ENCODE results near the gene DNAH7. TPM values are rescaled to one million over a fixed set of nuclear protein-coding genes. Genes with fewer than 3 reads are reported as not detected.

The DNAH7 gene
- total and polyA plus RNA-seq, 2 donors (not counting 1 experiment from before 2014, with no cell fraction given), result 0.01 to 0.05 TPM

- Histone ChIP-seq H3K9ac (ENCODE audit: low read length) (no peak overlapping the region), H3K4me1 (ENCODE audit: control insufficient read depth in 2 of 2, insufficient read depth in 2 of 2, low read length in 2 of 2) (peaks cover 4% of the 10 kb centered on the region in 2 donors), H4K20me1 (ENCODE audit: control insufficient read depth, insufficient read depth, low read length, poor library complexity, severe bottlenecking) (no peaks in the 10 kb centered on the region), H3K27me3 (replicated peaks in 1 of 4; ENCODE audit: control extremely low read depth in 1 of 4, control insufficient read depth in 3 of 4, insufficient read depth in 4 of 4, low read length in 3 of 4) (no peaks in the 10 kb centered on the region), H3K4me2 (replicated peaks; ENCODE audit: low read depth, low read length, poor library complexity, severe bottlenecking) (no peak overlapping the region), H3K4me3 (ENCODE audit: control extremely low read depth in 1 of 5, extremely low read depth in 1 of 5, insufficient read depth in 1 of 5, low read depth in 2 of 5, low read length in 4 of 5) (no peak overlapping the region), H3K27ac (ENCODE audit: low read length in 2 of 2) (no peak overlapping the region), H3K9me3 (ENCODE audit: control extremely low read depth in 1 of 3, control insufficient read depth in 2 of 3, insufficient read depth in 1 of 3, low read length in 2 of 3) (peaks cover 0 to 6% (median 0%) of the 10 kb centered on the region in 3 donors), H2AFZ (ENCODE audit: insufficient read depth, low read depth, low read length, poor library complexity, severe bottlenecking) (no peak overlapping the region), H3K79me2 (ENCODE audit: control insufficient read depth, insufficient read depth, low read length) (no peaks in the 10 kb centered on the region), H3K36me3 (replicated peaks in 1 of 2; ENCODE audit: control extremely low read depth in 1 of 2, control insufficient read depth in 1 of 2, extremely low read depth in 1 of 2, insufficient read depth in 2 of 2, low read length in 1 of 2) (no peaks in the 10 kb centered on the region)
- peaks cover 2% of the 10 kb centered on the region for H3K9me3 Mint-ChIP-seq (ENCODE audit: insufficient read depth)
- H3K27me3 Mint-ChIP-seq, result no peaks in the 10 kb centered on the region
- peaks cover 6% of the 10 kb centered on the region for H3K4me1 Mint-ChIP-seq
- TF ChIP-seq CTCF (IDR thresholded peaks at IDR 0.05) (no peak), EZH2 (IDR thresholded peaks at IDR 0.05; ENCODE audit: borderline replicate concordance, insufficient read depth, low read depth, low read length, poor library complexity, severe bottlenecking) (no peak)
- DNase-seq, result no peak
- no peak overlapping the region for H3K4me3 Mint-ChIP-seq
- no peak for ATAC-seq (ENCODE audit: low read depth)
- no peak overlapping the region for H3K27ac Mint-ChIP-seq
- CTCF ChIA-PET, result no interaction called here
- intact Hi-C loops (cut with micrococcal nuclease), result no loop called here
- POLR2A ChIA-PET, result no interaction called here
- WGBS (ENCODE audit: insufficient coverage), result no CpG with 5 or more reads among the region's 4 CpGs
Observed at GRCh38 chr2:196117214-196117705, 48.6 kb upstream of the DNAH7 start.

- Histone ChIP-seq H3K36me3 (replicated peaks in 1 of 2; ENCODE audit: control extremely low read depth in 1 of 2, control insufficient read depth in 1 of 2, extremely low read depth in 1 of 2, insufficient read depth in 2 of 2, low read length in 1 of 2) (no peaks in the 10 kb centered on the region), H3K4me3 (ENCODE audit: control extremely low read depth in 1 of 5, extremely low read depth in 1 of 5, insufficient read depth in 1 of 5, low read depth in 2 of 5, low read length in 4 of 5) (no peak overlapping the region), H3K79me2 (ENCODE audit: control insufficient read depth, insufficient read depth, low read length) (no peaks in the 10 kb centered on the region), H3K9me3 (ENCODE audit: control extremely low read depth in 1 of 3, control insufficient read depth in 2 of 3, insufficient read depth in 1 of 3, low read length in 2 of 3) (no peaks in the 10 kb centered on the region), H2AFZ (ENCODE audit: insufficient read depth, low read depth, low read length, poor library complexity, severe bottlenecking) (no peak overlapping the region), H4K20me1 (ENCODE audit: control insufficient read depth, insufficient read depth, low read length, poor library complexity, severe bottlenecking) (no peaks in the 10 kb centered on the region), H3K4me2 (replicated peaks; ENCODE audit: low read depth, low read length, poor library complexity, severe bottlenecking) (no peak overlapping the region), H3K27me3 (replicated peaks in 1 of 4; ENCODE audit: control extremely low read depth in 1 of 4, control insufficient read depth in 3 of 4, insufficient read depth in 4 of 4, low read length in 3 of 4) (no peaks in the 10 kb centered on the region), H3K4me1 (ENCODE audit: control insufficient read depth in 2 of 2, insufficient read depth in 2 of 2, low read length in 2 of 2) (peaks cover 4% of the 10 kb centered on the region in 2 donors), H3K27ac (ENCODE audit: low read length in 2 of 2) (no peak overlapping the region), H3K9ac (ENCODE audit: low read length) (no peak overlapping the region)
- H3K9me3 Mint-ChIP-seq (ENCODE audit: insufficient read depth), result no peaks in the 10 kb centered on the region
- POLR2A ChIA-PET, result no interaction called here
- no peaks in the 10 kb centered on the region for H3K27me3 Mint-ChIP-seq
- CTCF ChIA-PET, result interaction anchor here (1.1 kb wide), 1 partner anchor 35 kb away, joined by 3 read pairs; no protein-coding TSS in a partner anchor
- no peak for TF ChIP-seq CTCF (IDR thresholded peaks at IDR 0.05)
- peaks cover 17% of the 10 kb centered on the region for H3K4me1 Mint-ChIP-seq
- no peak overlapping the region for H3K27ac Mint-ChIP-seq
- DNase-seq (no peak), ATAC-seq (ENCODE audit: low read depth) (no peak)
- intact Hi-C loops (cut with micrococcal nuclease), result no loop called here
- 73% methylated on average over 6 of the region's 7 CpGs for WGBS (ENCODE audit: insufficient coverage)
- H3K4me3 Mint-ChIP-seq, result no peak overlapping the region
Observed at GRCh38 chr2:196113061-196113974, 44.7 kb upstream of the DNAH7 start.
